DMS53 treated with DMSO at 0.1 percent for 48 hours (cell line): ENCODE measurements around the gene GRK1.
A peak's percentile ranks its signal among the peaks of the same experiment; 100 is the strongest.

Source experiments
- DNase-seq: peaks from one replicate; lab custom pipeline; 2025; ENCODE audit not compliant: unreplicated experiment; lab: John Stamatoyannopoulos, UW

The GRK1 gene

DNA sequence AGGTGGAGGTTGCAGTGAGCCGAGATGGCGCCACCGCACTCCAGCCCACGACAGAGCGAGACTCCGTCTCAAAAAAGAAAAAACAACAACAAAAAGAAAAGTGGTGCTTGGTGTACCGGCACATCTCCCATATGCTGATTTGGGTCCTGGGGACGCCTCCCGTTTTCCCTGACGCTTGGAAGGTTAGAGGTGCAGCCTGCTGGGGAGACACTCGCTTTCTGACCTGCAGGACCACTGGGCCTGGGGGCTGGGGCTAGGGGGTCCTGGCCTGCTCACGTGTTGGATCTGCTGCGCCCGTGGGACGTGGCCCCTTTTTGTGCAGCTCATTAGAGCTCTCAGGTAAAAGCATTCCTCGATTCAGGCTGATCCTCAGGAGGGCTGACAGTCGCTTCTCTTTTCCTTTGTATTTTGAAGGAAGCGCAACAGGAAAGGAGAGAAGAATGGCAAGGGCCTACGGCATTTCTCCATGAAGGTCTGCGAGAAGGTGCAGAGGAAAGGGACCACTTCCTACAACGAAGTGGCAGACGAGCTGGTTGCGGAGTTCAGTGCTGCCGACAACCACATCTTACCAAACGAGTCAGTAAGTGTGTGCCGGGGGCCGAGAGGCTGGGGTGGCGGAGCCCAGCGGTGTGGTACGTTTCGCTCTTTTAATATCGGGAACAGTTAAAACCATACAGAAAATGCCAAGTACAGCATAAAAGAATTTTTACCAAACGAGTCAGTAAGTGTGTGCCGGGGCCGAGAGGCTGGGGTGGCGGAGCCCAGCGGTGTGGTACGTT, 34.1 kb upstream of the GRK1 start:
- DNase-seq: no peak

DNA sequence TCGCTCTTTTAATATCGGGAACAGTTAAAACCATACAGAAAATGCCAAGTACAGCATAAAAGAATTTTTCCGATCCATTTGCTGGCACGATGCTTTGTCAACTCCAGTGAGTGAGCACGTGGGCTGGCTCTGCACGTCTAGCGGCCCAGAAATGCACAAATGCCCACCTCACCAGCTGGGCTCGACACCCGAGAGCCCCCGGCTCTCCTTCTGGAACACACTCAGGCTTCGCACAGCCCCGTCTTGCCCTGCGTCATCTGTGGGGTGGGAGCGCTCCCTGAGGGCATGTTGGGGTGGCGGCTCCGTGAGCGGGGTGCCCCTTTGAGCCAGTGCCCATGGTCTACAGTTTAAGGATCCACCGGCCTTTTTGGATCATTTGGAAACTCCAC, 33.5 kb upstream of the GRK1 start:
- DNase-seq: no peak

DNA sequence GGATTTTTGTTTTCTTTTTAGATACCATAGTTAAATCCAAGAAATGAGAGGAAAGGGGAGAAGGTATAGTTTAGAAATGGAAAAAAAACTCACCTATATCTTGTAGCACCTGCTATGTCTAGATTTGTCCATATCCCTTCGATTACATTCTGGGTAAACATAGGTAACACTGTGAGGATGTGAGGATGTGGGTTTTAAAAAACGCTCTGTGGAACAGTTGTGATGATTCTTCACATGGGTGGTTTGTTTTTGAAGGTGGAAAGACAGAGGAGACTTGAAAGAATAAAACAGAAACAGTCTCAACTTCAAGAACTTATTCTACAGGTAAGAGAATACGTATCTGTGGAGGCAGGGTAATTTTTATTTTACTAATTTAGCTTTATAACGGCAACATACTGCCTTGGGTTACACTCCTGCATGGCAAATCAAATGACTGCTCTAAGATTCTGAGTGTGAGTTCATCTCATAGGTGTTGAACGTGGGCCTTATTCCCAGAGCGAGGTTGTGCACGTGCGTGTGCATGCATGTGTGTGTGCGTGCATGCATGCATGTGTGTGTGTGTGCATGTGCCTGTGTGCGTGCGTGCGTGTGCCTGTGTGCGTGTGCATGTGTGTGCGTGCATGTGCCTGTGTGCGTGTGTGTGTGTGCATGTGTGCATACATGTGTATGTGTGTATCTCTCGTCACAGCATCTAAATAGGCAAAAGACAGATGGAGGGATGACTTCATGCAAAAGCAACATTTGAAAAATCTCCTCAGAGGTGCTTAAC, 32.6 kb upstream of the GRK1 start:
- DNase-seq: no peak

DNA sequence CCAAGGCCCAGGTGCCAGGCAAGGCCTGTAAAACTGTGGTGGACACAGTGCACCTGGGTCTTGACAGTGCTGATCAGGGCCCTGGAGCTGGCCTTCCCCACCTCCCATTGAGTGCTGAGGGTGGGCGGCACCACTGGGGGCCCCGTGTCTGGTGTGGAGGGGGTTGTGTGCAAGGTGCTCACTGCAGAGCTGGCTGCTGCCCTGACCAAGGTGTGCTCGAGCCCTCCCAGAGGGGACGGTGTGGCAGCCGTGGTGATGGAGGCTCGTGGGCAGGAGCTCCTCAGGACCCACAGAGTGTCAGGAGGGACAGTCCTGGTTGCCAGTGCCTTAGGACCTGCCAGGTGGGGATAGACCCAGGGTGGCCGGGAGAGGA, 32.0 kb upstream of the GRK1 start:
- DNase-seq: no peak

DNA sequence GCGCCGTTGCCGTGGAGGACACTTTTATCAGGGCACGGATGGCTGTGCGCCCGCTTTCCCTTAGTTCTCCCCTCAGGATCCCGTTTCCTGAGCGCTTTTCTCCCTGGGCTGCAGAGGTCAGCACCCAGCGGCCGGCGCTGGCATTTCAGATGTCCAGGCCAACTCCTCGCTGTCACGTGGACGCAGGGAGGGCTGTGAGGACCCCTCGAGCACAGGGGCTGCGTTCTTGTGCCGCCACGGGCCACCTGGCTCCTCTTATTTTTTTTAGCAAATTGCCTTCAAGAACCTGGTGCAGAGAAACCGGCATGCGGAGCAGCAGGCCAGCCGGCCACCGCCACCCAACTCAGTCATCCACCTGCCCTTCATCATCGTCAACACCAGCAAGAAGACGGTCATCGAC, 31.3 kb upstream of the GRK1 start:
- no peak for DNase-seq

- DNase-seq: no peak
Measured at GRCh38 chr13:113636266-113636963, 30.6 kb upstream of the GRK1 start.

- DNase-seq: no peak
Measured at GRCh38 chr13:113637262-113638160, 29.5 kb upstream of the GRK1 start.

- DNase-seq: no peak
Measured at GRCh38 chr13:113638173-113638746, 28.8 kb upstream of the GRK1 start.

DNA sequence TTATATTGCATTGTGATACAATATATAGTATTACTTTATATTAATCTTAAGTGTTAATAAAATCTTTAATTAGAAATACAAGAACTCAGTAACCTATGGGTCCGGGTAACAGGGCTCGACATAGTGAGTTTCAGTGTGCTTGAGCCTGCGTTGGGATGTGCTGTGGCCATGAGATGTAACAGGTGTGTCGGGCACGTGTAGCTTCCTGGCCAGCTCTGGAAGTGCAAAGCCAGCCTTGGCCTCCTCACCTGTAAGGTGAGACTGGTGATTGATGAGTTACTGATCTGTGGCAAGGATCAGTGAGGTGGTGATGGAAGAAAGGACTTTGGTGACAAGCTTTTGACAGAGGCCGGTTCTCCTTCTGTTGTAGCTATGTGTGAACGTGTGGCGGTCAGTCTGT, 28.2 kb upstream of the GRK1 start:
- no peak for DNase-seq

GRCh38 chr13:113639616-113640262, 27.3 kb upstream of the GRK1 start:
- DNase-seq: no peak

DNA sequence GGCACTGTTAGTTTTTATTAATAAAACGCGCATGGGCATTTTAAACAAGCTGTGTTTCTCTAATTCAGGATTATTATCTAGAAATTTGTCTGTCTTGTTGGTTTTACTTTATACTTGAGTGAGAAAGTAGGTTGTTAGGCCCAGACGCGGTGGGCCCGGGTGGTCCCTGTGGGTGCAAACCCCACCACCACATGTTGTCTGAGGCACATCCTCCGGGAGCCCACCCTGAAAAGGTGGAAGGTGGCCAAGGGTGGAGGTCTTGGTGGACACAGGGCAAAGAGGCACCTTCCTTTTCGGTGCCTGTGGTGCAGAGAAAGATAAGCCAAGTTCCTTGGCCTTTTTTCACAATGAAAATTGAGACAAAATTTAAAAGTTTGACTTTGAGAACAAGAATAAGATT, 25.6 kb upstream of the GRK1 start:
- no peak for DNase-seq

- DNase-seq: no peak
Measured at GRCh38 chr13:113642563-113642962, 24.5 kb upstream of the GRK1 start.

DNA sequence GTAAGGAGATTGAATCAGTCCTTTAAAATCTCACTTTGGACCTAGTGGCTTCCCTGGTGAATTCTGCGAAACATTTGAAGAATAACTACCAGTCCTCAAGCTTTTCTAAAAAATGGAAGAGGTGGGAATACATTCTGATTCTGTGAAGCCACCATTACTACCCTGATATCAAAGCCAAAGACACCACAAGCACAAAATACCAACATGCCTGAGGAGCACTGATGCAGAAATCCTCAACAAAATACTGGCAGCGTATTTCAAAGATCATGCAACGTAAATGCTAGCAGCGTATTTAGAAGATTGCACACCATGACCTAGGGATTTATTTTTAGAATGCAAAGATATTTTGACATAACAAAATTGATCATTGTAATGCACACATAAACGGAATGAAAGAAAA, 23.4 kb upstream of the GRK1 start:
- DNase-seq: no peak

- no peak for DNase-seq
Measured at GRCh38 chr13:113644800-113645199, 22.2 kb upstream of the GRK1 start.

- no peak for DNase-seq
Measured at GRCh38 chr13:113645329-113645728, 21.7 kb upstream of the GRK1 start.

- no peak for DNase-seq
Measured at GRCh38 chr13:113646376-113646775, 20.6 kb upstream of the GRK1 start.

DNA sequence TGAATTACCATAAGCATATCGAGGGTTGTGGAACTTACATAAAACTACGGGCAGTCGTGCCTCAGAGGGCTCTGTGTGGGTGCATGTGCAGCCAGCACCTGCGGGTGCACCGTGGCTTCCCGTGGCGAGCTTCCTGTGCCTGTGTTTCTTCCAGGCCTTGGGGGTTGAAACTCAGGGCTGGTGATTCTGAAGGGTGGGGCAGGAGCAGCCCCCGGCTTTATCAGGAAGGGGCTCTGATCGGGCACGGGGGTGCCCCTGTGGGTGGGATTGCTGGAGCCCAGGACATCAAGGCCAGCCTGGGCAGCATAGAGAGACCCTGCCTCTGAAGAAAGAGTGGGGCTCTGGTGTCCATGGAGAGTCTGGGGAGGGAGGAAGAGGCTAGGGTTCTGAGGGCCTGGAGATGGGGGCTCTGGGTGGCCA, 20.1 kb upstream of the GRK1 start:
- DNase-seq: no peak

DNA sequence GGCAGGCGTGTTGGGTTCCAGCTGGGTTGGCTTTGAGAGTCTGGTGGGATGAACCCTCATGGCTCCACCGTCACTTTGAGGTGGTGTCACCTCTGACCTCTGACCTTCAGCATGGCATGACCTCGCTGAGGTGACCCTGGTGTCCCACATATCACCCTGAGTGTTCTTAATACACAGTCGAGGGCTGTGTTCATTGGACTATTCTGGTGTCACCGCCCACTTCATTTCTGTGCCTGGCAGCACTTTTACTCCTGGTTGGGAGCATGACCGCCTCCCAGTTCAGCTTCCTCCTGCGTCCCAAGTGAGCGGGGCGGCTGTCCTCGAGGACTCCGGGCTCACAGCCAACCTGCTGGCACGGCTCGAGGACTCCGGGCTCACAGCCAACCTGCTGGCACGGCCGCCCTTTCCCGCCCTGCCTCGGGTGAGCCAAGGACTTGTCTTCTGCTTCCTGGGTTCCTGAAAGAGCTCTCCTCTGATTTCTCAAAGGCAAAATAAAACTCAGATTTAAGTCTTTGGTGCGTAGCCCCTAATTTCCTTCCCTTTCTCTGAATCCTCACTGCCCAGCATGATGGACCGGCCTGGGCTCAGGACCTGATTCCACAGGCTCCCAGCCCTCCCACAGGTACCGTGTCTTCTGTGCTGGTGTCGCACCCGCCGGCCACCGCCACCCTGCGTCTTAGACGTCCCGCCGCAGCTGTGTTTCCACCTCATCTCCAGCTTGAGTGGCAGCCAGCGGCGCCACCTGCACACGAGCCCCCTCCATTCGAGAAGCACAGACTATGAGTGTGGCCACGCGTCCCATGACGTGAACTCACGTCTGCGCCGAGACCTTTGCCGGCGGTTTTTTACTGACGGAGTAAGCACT, 19.4 kb upstream of the GRK1 start:
- DNase-seq: peak; percentile 54

DNA sequence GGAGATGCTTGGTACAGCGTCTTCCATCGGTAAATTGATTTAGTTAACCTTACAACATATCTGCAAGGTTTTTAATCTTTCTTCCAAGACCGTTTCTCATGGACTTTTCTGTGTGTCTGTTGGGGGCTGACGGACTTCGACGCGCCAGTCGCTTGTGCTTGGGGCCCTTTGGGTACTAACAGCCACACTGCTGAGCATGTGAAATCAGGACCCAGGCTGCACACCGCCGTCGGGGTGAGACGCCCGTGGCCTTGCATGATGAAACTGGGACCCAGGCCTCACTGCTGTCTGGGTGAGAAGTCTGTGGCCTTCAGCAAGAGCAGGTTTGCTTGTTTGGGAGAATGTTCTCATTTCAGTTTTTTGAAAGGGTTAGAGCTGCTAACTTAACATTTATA, 18.8 kb upstream of the GRK1 start:
- no peak for DNase-seq
